ENCODE results near the gene HMGB4.

HMGB4 gene

GRCh38 chr1:33824971-33825370, 38.9 kb upstream of the HMGB4 start:
- Histone ChIP-seq H3K36me3 (ENCODE audit: insufficient read depth, low read length) (no peaks in the 10 kb centered on the region), H3K27me3 (ENCODE audit: control insufficient read depth in 1 of 2, insufficient read depth in 2 of 2, low read length in 2 of 2) (no peaks in the 10 kb centered on the region), H3K4me3 (ENCODE audit: low read depth in 1 of 2, low read length in 2 of 2) (no peak overlapping the region), H3K9me3 (ENCODE audit: low read length) (no peaks in the 10 kb centered on the region), H3K9ac (ENCODE audit: low read length) (no peak overlapping the region), H3K4me1 (ENCODE audit: insufficient read depth, low read length) (no peaks in the 10 kb centered on the region), H3K27ac (ENCODE audit: low read depth, low read length) (no peak overlapping the region)

GRCh38 chr1:33825506-33825905, 38.4 kb upstream of the HMGB4 start:
- H3K4me3 ChIP-seq (ENCODE audit: low read depth in 1 of 2, low read length in 2 of 2), result no peak overlapping the region
- no peak overlapping the region for H3K9ac ChIP-seq (ENCODE audit: low read length)
- no peaks in the 10 kb centered on the region for H3K4me1 ChIP-seq (ENCODE audit: insufficient read depth, low read length)
- no peaks in the 10 kb centered on the region for H3K27me3 ChIP-seq (ENCODE audit: control insufficient read depth in 1 of 2, insufficient read depth in 2 of 2, low read length in 2 of 2)
- H3K36me3 ChIP-seq (ENCODE audit: insufficient read depth, low read length), result no peaks in the 10 kb centered on the region
- H3K9me3 ChIP-seq (ENCODE audit: low read length), result no peaks in the 10 kb centered on the region
- H3K27ac ChIP-seq (ENCODE audit: low read depth, low read length), result no peak overlapping the region

- H3K4me1 ChIP-seq (ENCODE audit: insufficient read depth, low read length), result no peaks in the 10 kb centered on the region
- no peaks in the 10 kb centered on the region for H3K27me3 ChIP-seq (ENCODE audit: control insufficient read depth in 1 of 2, insufficient read depth in 2 of 2, low read length in 2 of 2)
- no peak overlapping the region for H3K27ac ChIP-seq (ENCODE audit: low read depth, low read length)
- H3K36me3 ChIP-seq (ENCODE audit: insufficient read depth, low read length), result no peaks in the 10 kb centered on the region
- no peaks in the 10 kb centered on the region for H3K9me3 ChIP-seq (ENCODE audit: low read length)
- no peak overlapping the region for H3K4me3 ChIP-seq (ENCODE audit: low read depth in 1 of 2, low read length in 2 of 2)
- H3K9ac ChIP-seq (ENCODE audit: low read length), result no peak overlapping the region
Measured at GRCh38 chr1:33826311-33826710, 37.6 kb upstream of the HMGB4 start.

- H3K27ac ChIP-seq (ENCODE audit: low read depth, low read length), result no peak overlapping the region
- no peak overlapping the region for H3K4me3 ChIP-seq (ENCODE audit: low read depth in 1 of 2, low read length in 2 of 2)
- H3K9me3 ChIP-seq (ENCODE audit: low read length), result no peaks in the 10 kb centered on the region
- no peak overlapping the region for H3K9ac ChIP-seq (ENCODE audit: low read length)
- H3K36me3 ChIP-seq (ENCODE audit: insufficient read depth, low read length), result no peaks in the 10 kb centered on the region
- H3K4me1 ChIP-seq (ENCODE audit: insufficient read depth, low read length), result no peaks in the 10 kb centered on the region
- no peaks in the 10 kb centered on the region for H3K27me3 ChIP-seq (ENCODE audit: control insufficient read depth in 1 of 2, insufficient read depth in 2 of 2, low read length in 2 of 2)
Measured at GRCh38 chr1:33826711-33827110, 37.2 kb upstream of the HMGB4 start.

- no peaks in the 10 kb centered on the region for H3K27me3 ChIP-seq (ENCODE audit: control insufficient read depth in 1 of 2, insufficient read depth in 2 of 2, low read length in 2 of 2)
- no peaks in the 10 kb centered on the region for H3K9me3 ChIP-seq (ENCODE audit: low read length)
- no peaks in the 10 kb centered on the region for H3K4me1 ChIP-seq (ENCODE audit: insufficient read depth, low read length)
- H3K4me3 ChIP-seq (ENCODE audit: low read depth in 1 of 2, low read length in 2 of 2), result no peak overlapping the region
- no peak overlapping the region for H3K27ac ChIP-seq (ENCODE audit: low read depth, low read length)
- H3K36me3 ChIP-seq (ENCODE audit: insufficient read depth, low read length), result no peaks in the 10 kb centered on the region
- no peak overlapping the region for H3K9ac ChIP-seq (ENCODE audit: low read length)
Measured at GRCh38 chr1:33828059-33828458, 35.8 kb upstream of the HMGB4 start.

- H3K9ac ChIP-seq (ENCODE audit: low read length), result no peak overlapping the region
Measured at GRCh38 chr1:33828654-33829053, 35.2 kb upstream of the HMGB4 start.

GRCh38 chr1:33836911-33837310, 27.0 kb upstream of the HMGB4 start:
- Histone ChIP-seq H3K27me3 (ENCODE audit: control insufficient read depth in 1 of 2, insufficient read depth in 2 of 2, low read length in 2 of 2) (no peaks in the 10 kb centered on the region), H3K9ac (ENCODE audit: low read length) (no peak overlapping the region), H3K36me3 (ENCODE audit: insufficient read depth, low read length) (no peaks in the 10 kb centered on the region), H3K4me3 (ENCODE audit: low read depth in 1 of 2, low read length in 2 of 2) (no peak overlapping the region), H3K9me3 (ENCODE audit: low read length) (no peaks in the 10 kb centered on the region), H3K27ac (ENCODE audit: low read depth, low read length) (no peak overlapping the region), H3K4me1 (ENCODE audit: insufficient read depth, low read length) (no peaks in the 10 kb centered on the region)

More at GRCh38 chr1:33828654-33829053, 35.2 kb upstream of the HMGB4 start:
- no peak overlapping the region for H3K27ac ChIP-seq (ENCODE audit: low read depth, low read length)
- no peaks in the 10 kb centered on the region for H3K9me3 ChIP-seq (ENCODE audit: low read length)
- no peak overlapping the region for H3K4me3 ChIP-seq (ENCODE audit: low read depth in 1 of 2, low read length in 2 of 2)
- no peaks in the 10 kb centered on the region for H3K36me3 ChIP-seq (ENCODE audit: insufficient read depth, low read length)
- no peaks in the 10 kb centered on the region for H3K4me1 ChIP-seq (ENCODE audit: insufficient read depth, low read length)
- no peaks in the 10 kb centered on the region for H3K27me3 ChIP-seq (ENCODE audit: control insufficient read depth in 1 of 2, insufficient read depth in 2 of 2, low read length in 2 of 2)

GRCh38 chr1:33837635-33838034, 26.2 kb upstream of the HMGB4 start:
- no peaks in the 10 kb centered on the region for H3K36me3 ChIP-seq (ENCODE audit: insufficient read depth, low read length)
- no peaks in the 10 kb centered on the region for H3K27me3 ChIP-seq (ENCODE audit: control insufficient read depth in 1 of 2, insufficient read depth in 2 of 2, low read length in 2 of 2)
- no peaks in the 10 kb centered on the region for H3K9me3 ChIP-seq (ENCODE audit: low read length)
- H3K4me3 ChIP-seq (ENCODE audit: low read depth in 1 of 2, low read length in 2 of 2), result no peak overlapping the region
- H3K9ac ChIP-seq (ENCODE audit: low read length), result no peak overlapping the region
- no peaks in the 10 kb centered on the region for H3K4me1 ChIP-seq (ENCODE audit: insufficient read depth, low read length)
- H3K27ac ChIP-seq (ENCODE audit: low read depth, low read length), result no peak overlapping the region

GRCh38 chr1:33841494-33841893, 22.4 kb upstream of the HMGB4 start:
- Histone ChIP-seq H3K9ac (ENCODE audit: low read length) (no peak overlapping the region), H3K27me3 (ENCODE audit: control insufficient read depth in 1 of 2, insufficient read depth in 2 of 2, low read length in 2 of 2) (no peaks in the 10 kb centered on the region), H3K9me3 (ENCODE audit: low read length) (no peaks in the 10 kb centered on the region), H3K36me3 (ENCODE audit: insufficient read depth, low read length) (no peaks in the 10 kb centered on the region), H3K4me3 (ENCODE audit: low read depth in 1 of 2, low read length in 2 of 2) (no peak overlapping the region), H3K27ac (ENCODE audit: low read depth, low read length) (no peak overlapping the region), H3K4me1 (ENCODE audit: insufficient read depth, low read length) (no peaks in the 10 kb centered on the region)

GRCh38 chr1:33842348-33842747, 21.5 kb upstream of the HMGB4 start:
- H3K36me3 ChIP-seq (ENCODE audit: insufficient read depth, low read length), result no peaks in the 10 kb centered on the region
- H3K27ac ChIP-seq (ENCODE audit: low read depth, low read length), result no peak overlapping the region
- H3K27me3 ChIP-seq (ENCODE audit: control insufficient read depth in 1 of 2, insufficient read depth in 2 of 2, low read length in 2 of 2), result no peaks in the 10 kb centered on the region
- H3K9ac ChIP-seq (ENCODE audit: low read length), result no peak overlapping the region
- H3K4me3 ChIP-seq (ENCODE audit: low read depth in 1 of 2, low read length in 2 of 2), result no peak overlapping the region
- H3K9me3 ChIP-seq (ENCODE audit: low read length), result no peaks in the 10 kb centered on the region
- no peaks in the 10 kb centered on the region for H3K4me1 ChIP-seq (ENCODE audit: insufficient read depth, low read length)

- H3K4me1 ChIP-seq (ENCODE audit: insufficient read depth, low read length), result no peaks in the 10 kb centered on the region
- no peaks in the 10 kb centered on the region for H3K27me3 ChIP-seq (ENCODE audit: control insufficient read depth in 1 of 2, insufficient read depth in 2 of 2, low read length in 2 of 2)
Measured at GRCh38 chr1:33844166-33844565, 19.7 kb upstream of the HMGB4 start.

GRCh38 chr1:33846861-33847260, 17.0 kb upstream of the HMGB4 start:
- no peaks in the 10 kb centered on the region for H3K9me3 ChIP-seq (ENCODE audit: low read length)
- H3K4me3 ChIP-seq (ENCODE audit: low read depth in 1 of 2, low read length in 2 of 2), result no peak overlapping the region
- no peaks in the 10 kb centered on the region for H3K27me3 ChIP-seq (ENCODE audit: control insufficient read depth in 1 of 2, insufficient read depth in 2 of 2, low read length in 2 of 2)
- H3K36me3 ChIP-seq (ENCODE audit: insufficient read depth, low read length), result no peaks in the 10 kb centered on the region
- no peaks in the 10 kb centered on the region for H3K4me1 ChIP-seq (ENCODE audit: insufficient read depth, low read length)
- no peak overlapping the region for H3K27ac ChIP-seq (ENCODE audit: low read depth, low read length)
- no peak overlapping the region for H3K9ac ChIP-seq (ENCODE audit: low read length)

More at GRCh38 chr1:33844166-33844565, 19.7 kb upstream of the HMGB4 start:
- no peak overlapping the region for H3K9ac ChIP-seq (ENCODE audit: low read length)
- no peak overlapping the region for H3K4me3 ChIP-seq (ENCODE audit: low read depth in 1 of 2, low read length in 2 of 2)
- no peaks in the 10 kb centered on the region for H3K9me3 ChIP-seq (ENCODE audit: low read length)
- H3K27ac ChIP-seq (ENCODE audit: low read depth, low read length), result no peak overlapping the region
- no peaks in the 10 kb centered on the region for H3K36me3 ChIP-seq (ENCODE audit: insufficient read depth, low read length)
